Gastrocnemius medialis (tissue), 4 donors: ENCODE results near the gene KRT86.

ENCODE experiments used
- CTCF ChIP-seq, 5 experiments: fragments of 450-650 bp in 3 of 5; fragments of 200-600 bp in 2 of 5; sonication (generic) in 2 of 5; IDR thresholded peaks in 4 of 5; conservative IDR thresholded peaks in 1 of 5; 1 replicate in 4 of 5; 2 replicates in 1 of 5; pipeline ENCODE4 v1.5.1; 2016 to 2019; ENCODE audit warnings: antibody characterized with exemption in 5 of 5, mild to moderate bottlenecking in 3 of 5, moderate library complexity in 3 of 5
- POLR2A ChIP-seq, 2 donors: fragments of 450-650 bp; IDR thresholded peaks; one replicate each; pipeline ENCODE4 v1.6.1; 2017; ENCODE audit warnings: antibody characterized with exemption in 2 of 2, mild to moderate bottlenecking in 2 of 2, moderate library complexity in 2 of 2

- TF ChIP-seq CTCF (IDR thresholded peaks at IDR 0.05 in 4 of 5, conservative IDR thresholded peaks at IDR 0.05 in 1 of 5) (no peak), POLR2A (IDR thresholded peaks at IDR 0.05) (no peak)
Observed at GRCh38 chr12:52316290-52316689, 41.8 kb downstream of the KRT86 start.
